Stomach (tissue), 9 donors: ENCODE results near the gene FIBP. TPM values are rescaled to one million over a fixed set of nuclear protein-coding genes. Genes with fewer than 3 reads are reported as not detected.

ENCODE experiments used
- DNase-seq, 2 donors: peaks; one replicate each; pipeline versions ENCODE4 v3.0.0 to v3.0.0-alpha.2; 2013 to 2019
- H3K27ac ChIP-seq, 5 donors: fragments of 200-600 bp in 4 of 5; sonication (generic) in 4 of 5; one replicate each; pipeline ENCODE4 v1.5.1; 2013 to 2019; ENCODE audit warnings: mild to moderate bottlenecking in 1 of 5, moderate library complexity in 1 of 5
- H3K27me3 ChIP-seq, 3 donors: fragments of 200-600 bp; sonication (generic); one replicate each; pipeline ENCODE4 v1.5.1; 2017 to 2019; ENCODE audit warnings: mixed run types in 1 of 3
- H3K36me3 ChIP-seq, 4 donors: fragments of 200-600 bp; sonication (generic); 1 replicate in 3 of 4; 2 replicates in 1 of 4; pipeline ENCODE4 v1.5.1; 2016 to 2019
- H3K4me1 ChIP-seq, 4 donors: fragments of 200-600 bp; sonication (generic); one replicate each; pipeline ENCODE4 v1.5.1; 2016 to 2019
- H3K4me3 ChIP-seq, 4 donors: fragments of 200-600 bp; sonication (generic) in 3 of 4; one replicate each; pipeline ENCODE4 v1.5.1; 2016 to 2019; ENCODE audit warnings: mild to moderate bottlenecking in 1 of 4
- H3K9me3 ChIP-seq, 4 donors: fragments of 200-600 bp; sonication (generic); one replicate each; pipeline ENCODE4 v1.5.1; 2016 to 2019
- EP300 ChIP-seq: sonication (generic); formaldehyde crosslinking; IDR thresholded peaks from one replicate; pipeline ENCODE4 v1.6.1; 2017; ENCODE audit warnings: antibody characterized with exemption
- POLR2A ChIP-seq, 4 donors: fragments of 450-650 bp; IDR thresholded peaks; one replicate each; pipeline ENCODE4 v1.6.1; 2016; ENCODE audit warnings: antibody characterized with exemption in 4 of 4, control low read depth in 2 of 4, mild to moderate bottlenecking in 1 of 4, moderate library complexity in 1 of 4
- POLR2AphosphoS5 ChIP-seq, 3 donors: sonication (generic); formaldehyde crosslinking; IDR thresholded peaks; one replicate each; pipeline ENCODE4 v1.6.1; 2016; ENCODE audit warnings: antibody characterized with exemption in 3 of 3
- WGBS, 5 donors: extraction: QIAGEN DNeasy Blood & Tissue Kit in 3 of 5; methylation state at CpG; one replicate each; pipeline versions ENCODE4 v1.1.5 to v1.1.7; 2013 to 2018; 5-methylcytosine and 5-hydroxymethylcytosine counted together
- intact Hi-C: fragments of 100-400 bp; cut with DNase I; formaldehyde crosslinking; loops from one replicate; pipeline ENCODE4 v1.15.1; 2023; ENCODE audit warnings: low total_unique reads
- polyA plus RNA-seq, 3 donors: library from polyadenylated mRNA; stranded (reverse); fragments of 200-250 nt; gene quantifications; one replicate each; pipeline ENCODE4 v1.2.3, GENCODE V29; 2013
- total RNA-seq, 5 donors: library from RNA; depleted of rRNA; stranded (reverse); fragments of >200 nt; gene quantifications; one replicate each; pipeline versions ENCODE4 v1.1.0 to v1.2.3, GENCODE V29; 2014 to 2016
- TF ChIP-seq, protein P1 (sequence below), 7 experiments: fragments of 450-650 bp in 4 of 7; fragments of 200-600 bp in 3 of 7; sonication (generic) in 3 of 7; IDR thresholded peaks; one replicate each; pipeline ENCODE4 v1.5.1; 2016 to 2019; ENCODE audit warnings: antibody characterized with exemption in 7 of 7, control low read depth in 2 of 7, mild to moderate bottlenecking in 1 of 7
- donor health status: healthy with polysubstance abuse.
- donor health status: Bipolar disorder and iron deficiency.
- donor health status: healthy.

FIBP gene
- total and polyA plus RNA-seq, 8 donors, result 25.4 to 488 (median 70.2) TPM

DNA sequence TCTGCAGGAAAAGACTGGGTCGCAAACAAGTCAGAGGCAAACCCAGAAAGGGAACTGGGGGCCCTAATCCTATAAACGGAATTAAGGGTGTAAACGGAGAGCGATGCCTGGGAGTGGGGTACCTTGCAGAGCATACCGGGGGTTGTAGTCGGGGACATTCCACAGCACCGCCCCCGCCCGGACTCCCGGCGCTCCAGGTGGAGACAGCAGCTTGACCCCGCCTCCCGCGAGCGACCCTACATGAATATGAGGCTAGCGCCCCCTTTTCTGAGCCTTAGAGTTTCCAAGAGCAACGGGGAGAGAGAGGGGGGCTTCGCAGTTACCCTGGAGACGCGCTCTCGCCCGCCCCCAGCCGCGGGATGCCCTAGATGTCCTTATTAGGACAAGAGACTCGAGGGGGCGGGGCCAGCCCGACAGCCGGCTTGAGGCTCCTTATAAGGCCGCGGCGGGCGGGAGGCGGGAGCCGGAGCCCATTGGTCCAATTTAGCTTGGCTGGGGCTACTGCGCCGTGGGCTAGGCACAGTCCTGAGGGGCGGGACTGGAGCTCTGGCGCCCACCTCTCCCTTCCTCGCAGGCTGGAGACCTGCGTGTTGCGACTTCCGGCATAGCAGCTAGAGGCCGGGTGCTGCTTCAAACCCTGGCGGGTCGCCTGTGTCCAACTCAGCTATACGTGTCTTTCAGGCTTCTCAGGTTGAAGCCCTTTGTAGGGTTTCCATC lies 29.0 kb downstream of the FIBP start:
- H3K4me3 ChIP-seq, result peak overlapping the region; percentile 94 to 99 (median 99)
- DNase-seq, result peak; percentile 99
- 0 to 1% (median 1%) methylated on average over 28 to 46 of the region's 46 CpGs for WGBS, 5 donors
- peaks cover 44 to 51% (median 47%) of the 10 kb centered on the region in 4 donors for H3K36me3 ChIP-seq
- peak overlapping the region; percentile 92 to 98 (median 97) for H3K27ac ChIP-seq
- no peaks in the 10 kb centered on the region for H3K27me3 ChIP-seq
- H3K9me3 ChIP-seq, result no peaks in the 10 kb centered on the region
- intact Hi-C loops, result no loop called here
- TF ChIP-seq POLR2A (IDR thresholded peaks at IDR 0.05) (peak in 2 of 4 donors; percentile 68 to 76), EP300 (no peak), POLR2AphosphoS5 (IDR thresholded peaks at IDR 0.05) (peak; percentile 98)
- TF ChIP-seq, protein P1, sequence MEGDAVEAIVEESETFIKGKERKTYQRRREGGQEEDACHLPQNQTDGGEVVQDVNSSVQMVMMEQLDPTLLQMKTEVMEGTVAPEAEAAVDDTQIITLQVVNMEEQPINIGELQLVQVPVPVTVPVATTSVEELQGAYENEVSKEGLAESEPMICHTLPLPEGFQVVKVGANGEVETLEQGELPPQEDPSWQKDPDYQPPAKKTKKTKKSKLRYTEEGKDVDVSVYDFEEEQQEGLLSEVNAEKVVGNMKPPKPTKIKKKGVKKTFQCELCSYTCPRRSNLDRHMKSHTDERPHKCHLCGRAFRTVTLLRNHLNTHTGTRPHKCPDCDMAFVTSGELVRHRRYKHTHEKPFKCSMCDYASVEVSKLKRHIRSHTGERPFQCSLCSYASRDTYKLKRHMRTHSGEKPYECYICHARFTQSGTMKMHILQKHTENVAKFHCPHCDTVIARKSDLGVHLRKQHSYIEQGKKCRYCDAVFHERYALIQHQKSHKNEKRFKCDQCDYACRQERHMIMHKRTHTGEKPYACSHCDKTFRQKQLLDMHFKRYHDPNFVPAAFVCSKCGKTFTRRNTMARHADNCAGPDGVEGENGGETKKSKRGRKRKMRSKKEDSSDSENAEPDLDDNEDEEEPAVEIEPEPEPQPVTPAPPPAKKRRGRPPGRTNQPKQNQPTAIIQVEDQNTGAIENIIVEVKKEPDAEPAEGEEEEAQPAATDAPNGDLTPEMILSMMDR (IDR thresholded peaks at IDR 0.05), result no peak
- H3K4me1 ChIP-seq, result peaks cover 34 to 76% (median 66%) of the 10 kb centered on the region in 4 donors

DNA sequence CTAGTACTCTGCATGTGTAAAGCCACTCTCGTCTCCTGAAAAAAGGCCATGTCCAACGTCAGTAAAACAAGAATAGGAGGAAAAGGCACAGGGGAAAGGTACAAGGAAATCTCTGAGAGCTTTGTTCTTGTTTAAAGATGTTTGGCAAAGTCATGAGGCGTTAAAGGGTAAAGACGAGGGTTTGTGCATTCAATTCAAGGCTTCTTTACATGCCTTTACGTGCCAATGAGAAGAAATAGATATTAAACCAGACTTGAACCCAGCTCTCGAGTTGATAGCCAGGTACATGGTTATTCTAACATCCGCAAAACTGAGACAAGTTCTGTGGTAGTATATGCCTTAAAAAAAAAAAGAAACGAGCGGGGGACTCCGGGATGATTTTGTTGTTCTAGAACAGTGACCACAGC lies 29.6 kb downstream of the FIBP start:
- H3K4me3 ChIP-seq, result peak overlapping the region; percentile 94 to 99 (median 99)

DNA sequence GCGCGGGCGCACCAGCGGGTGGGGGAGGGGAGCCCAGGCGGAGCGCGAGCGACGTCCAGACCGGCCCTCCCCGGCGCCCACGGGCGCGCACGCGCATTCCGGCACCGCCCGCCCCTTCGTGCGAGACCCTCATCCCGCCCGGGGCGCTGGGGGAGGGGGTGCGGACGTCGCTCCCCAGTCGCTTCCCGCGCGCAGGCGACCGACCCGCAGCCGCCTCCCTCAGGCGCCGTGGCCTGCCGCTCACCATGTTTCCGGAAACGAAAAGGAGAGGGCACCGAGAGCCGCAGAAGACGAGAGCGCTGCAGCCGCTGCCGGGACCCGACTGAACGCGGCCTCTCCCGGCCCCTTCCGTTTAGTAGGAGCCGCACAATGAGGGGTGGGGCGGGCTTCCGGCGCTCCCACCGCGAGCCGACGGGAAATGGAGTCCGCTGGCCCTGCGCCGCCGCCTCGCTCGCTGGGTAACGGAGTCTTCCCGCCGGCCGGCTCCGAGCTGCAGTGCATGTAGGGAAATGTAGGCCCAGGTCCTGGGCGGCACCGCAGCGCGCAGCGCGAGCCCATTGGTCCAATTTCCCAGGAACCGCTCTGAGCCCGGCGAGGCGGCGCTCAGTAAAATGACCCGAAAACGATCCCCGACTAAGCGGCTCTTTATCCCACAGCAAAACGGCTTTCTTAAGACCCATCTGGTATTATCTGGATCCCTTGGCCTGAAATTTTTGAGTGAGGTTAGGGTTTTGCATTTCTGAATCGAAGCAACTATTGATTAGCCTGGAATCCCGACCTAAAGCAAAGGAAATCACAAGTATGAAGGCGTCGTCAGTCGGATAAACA lies 30.2 kb downstream of the FIBP start, which contains the start of gene CFL1:
Gene CFL1 (minus strand): TSS at position 328 of the 828 bp plus-strand sequence. CDS start 81 bp downstream, at position 247.
- WGBS, 5 donors, result 0 to 1% (median 1%) methylated on average over 39 to 92 of the region's 92 CpGs
- intact Hi-C loops, result no loop called here
- Histone ChIP-seq H3K9me3 (no peaks in the 10 kb centered on the region), H3K36me3 (peaks cover 43 to 51% (median 47%) of the 10 kb centered on the region in 4 donors), H3K4me3 (peak within 1 kb of the TSS; percentile 94 to 99 (median 99)), H3K27me3 (no peaks in the 10 kb centered on the region), H3K27ac (peak within 1 kb of the TSS; percentile 92 to 98 (median 97)), H3K4me1 (peaks cover 34 to 79% (median 74%) of the 10 kb centered on the region in 4 donors)
- peak; percentile 99 to 100 for DNase-seq
- TF ChIP-seq, protein P1 (IDR thresholded peaks at IDR 0.05), result no peak
- no peak for TF ChIP-seq EP300
- TF ChIP-seq POLR2AphosphoS5 (IDR thresholded peaks at IDR 0.05), result peak; percentile 89 to 100 (median 99)
- peak in 2 of 4 donors; percentile 90 to 95 for TF ChIP-seq POLR2A (IDR thresholded peaks at IDR 0.05)

More for the DNA sequence above, 29.6 kb downstream of the FIBP start:
- H3K27me3 ChIP-seq, result no peaks in the 10 kb centered on the region
- intact Hi-C loops, result no loop called here
- 0 to 1% (median 1%) methylated on average over 10 of the region's 10 CpGs for WGBS, 5 donors
- peaks cover 34 to 79% (median 71%) of the 10 kb centered on the region in 4 donors for H3K4me1 ChIP-seq
- peaks cover 44 to 51% (median 47%) of the 10 kb centered on the region in 4 donors for H3K36me3 ChIP-seq
- H3K9me3 ChIP-seq, result no peaks in the 10 kb centered on the region
- DNase-seq, result no peak
- peak overlapping the region; percentile 92 to 98 (median 97) for H3K27ac ChIP-seq
- no peak for TF ChIP-seq POLR2AphosphoS5 (IDR thresholded peaks at IDR 0.05)
- TF ChIP-seq, protein P1 (IDR thresholded peaks at IDR 0.05), result no peak
- TF ChIP-seq POLR2A (IDR thresholded peaks at IDR 0.05), result no peak
- TF ChIP-seq EP300, result no peak

DNA sequence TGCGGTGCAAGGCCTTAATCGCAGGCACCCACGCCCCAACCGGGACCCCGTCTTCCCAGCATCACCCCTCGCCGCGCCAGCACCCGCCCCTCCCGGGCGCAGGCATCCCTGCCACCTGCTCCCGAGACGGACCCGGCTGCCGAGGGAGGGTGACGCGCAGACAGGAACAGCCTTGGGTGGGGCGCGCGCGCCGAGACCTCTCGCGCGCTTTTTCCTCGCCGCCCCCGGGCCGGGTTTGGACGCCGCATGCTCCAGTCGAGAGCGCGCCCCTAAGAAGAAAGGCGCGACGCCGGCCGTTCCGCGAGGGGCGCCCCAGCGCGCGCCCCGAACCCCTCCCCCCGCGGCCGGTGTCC lies 30.8 kb downstream of the FIBP start:
- Histone ChIP-seq H3K9me3 (no peaks in the 10 kb centered on the region), H3K36me3 (peaks cover 43 to 51% (median 47%) of the 10 kb centered on the region in 4 donors), H3K4me1 (peaks cover 34 to 79% (median 76%) of the 10 kb centered on the region in 4 donors), H3K27me3 (no peaks in the 10 kb centered on the region), H3K4me3 (peak overlapping the region; percentile 94 to 99 (median 99)), H3K27ac (peak overlapping the region; percentile 92 to 98 (median 97))
- WGBS, 5 donors, result 0 to 1% (median 0%) methylated on average over 20 to 49 of the region's 49 CpGs; no CpG with 5 or more reads in 1 of the 5 donors
- DNase-seq, result no peak
- TF ChIP-seq, protein P1 (IDR thresholded peaks at IDR 0.05), result no peak
- TF ChIP-seq EP300 (no peak), POLR2A (IDR thresholded peaks at IDR 0.05) (no peak), POLR2AphosphoS5 (IDR thresholded peaks at IDR 0.05) (no peak)
- intact Hi-C loops, result no loop called here
